ACC112 (cell line): ENCODE results near the gene IFITM2.
"Not testable (repeated sequence)": the region's sequence is repeated elsewhere in the genome, so short reads cannot be mapped to it uniquely, and the experiment has no call there.

ENCODE experiments used
- H2AFZ ChIP-seq: fragments of 200-600 bp; sonication (generic); one replicate; pipeline ENCODE4 v1.6.0; 2017; ENCODE audit warnings: antibody characterized with exemption, low read length; ENCODE audit not compliant: unreplicated experiment
- H3K27ac ChIP-seq: fragments of 200-600 bp; sonication (generic); 2 replicates; pipeline ENCODE4 v1.5.1; 2014; ENCODE audit warnings: low read depth, mild to moderate bottlenecking, antibody characterized with exemption, low read length, moderate library complexity
- H3K27me3 ChIP-seq: fragments of 200-600 bp; sonication (generic); 2 replicates; pipeline ENCODE4 v1.6.1; 2014; ENCODE audit warnings: mild to moderate bottlenecking, antibody characterized with exemption, low read length, moderate library complexity, mixed read lengths; ENCODE audit not compliant: insufficient read depth
- H3K36me3 ChIP-seq: fragments of 200-600 bp; sonication (generic); 2 replicates; pipeline ENCODE4 v1.6.1; 2016; ENCODE audit warnings: mild to moderate bottlenecking, antibody characterized with exemption, low read length, moderate library complexity, mixed read lengths; ENCODE audit not compliant: insufficient read depth
- H3K4me1 ChIP-seq: fragments of 200-600 bp; sonication (generic); one replicate; pipeline ENCODE4 v1.6.1; 2016; ENCODE audit warnings: low read length, mixed read lengths; ENCODE audit not compliant: insufficient read depth, unreplicated experiment, control insufficient read depth
- H3K4me3 ChIP-seq: fragments of 200-600 bp; sonication (generic); 2 replicates; pipeline ENCODE4 v1.5.1; 2014; ENCODE audit warnings: mild to moderate bottlenecking, low read depth, low read length
- H3K79me2 ChIP-seq: fragments of 200-600 bp; sonication (generic); one replicate; pipeline ENCODE4 v1.6.0; 2016; ENCODE audit warnings: low read length; ENCODE audit not compliant: control insufficient read depth, unreplicated experiment, insufficient read depth

Gene IFITM2

DNA sequence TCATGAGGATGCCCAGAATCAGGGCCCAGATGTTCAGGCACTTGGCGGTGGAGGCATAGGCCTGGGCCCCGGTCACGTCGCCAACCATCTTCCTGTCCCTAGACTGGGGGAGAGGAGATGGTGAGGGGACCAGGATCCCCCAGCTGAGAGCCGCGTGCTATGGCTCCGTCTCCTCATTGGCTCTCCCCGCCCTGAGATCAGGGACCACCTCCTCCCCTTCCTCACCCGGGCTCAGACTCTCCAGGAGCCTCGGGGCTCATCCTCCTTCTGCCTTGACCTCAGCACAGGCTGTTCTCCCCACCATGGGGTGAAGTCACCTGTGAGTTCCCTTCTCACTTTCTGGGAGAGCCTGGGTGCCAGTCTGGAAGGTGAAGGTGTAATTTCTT lies 12.3 kb downstream of the IFITM2 start:
- H3K36me3 ChIP-seq, result peaks cover 22% of the 10 kb centered on the region; the same call in 1 of the 2 replicates
- H2AFZ ChIP-seq, H3K27me3 ChIP-seq: not testable (repeated sequence)
- peak overlapping the region; percentile 88 for H3K27ac ChIP-seq
- H3K4me1 ChIP-seq, result peaks cover 13% of the 10 kb centered on the region
- peaks cover 43% of the 10 kb centered on the region for H3K79me2 ChIP-seq
- peak overlapping the region; percentile 88 for H3K4me3 ChIP-seq

DNA sequence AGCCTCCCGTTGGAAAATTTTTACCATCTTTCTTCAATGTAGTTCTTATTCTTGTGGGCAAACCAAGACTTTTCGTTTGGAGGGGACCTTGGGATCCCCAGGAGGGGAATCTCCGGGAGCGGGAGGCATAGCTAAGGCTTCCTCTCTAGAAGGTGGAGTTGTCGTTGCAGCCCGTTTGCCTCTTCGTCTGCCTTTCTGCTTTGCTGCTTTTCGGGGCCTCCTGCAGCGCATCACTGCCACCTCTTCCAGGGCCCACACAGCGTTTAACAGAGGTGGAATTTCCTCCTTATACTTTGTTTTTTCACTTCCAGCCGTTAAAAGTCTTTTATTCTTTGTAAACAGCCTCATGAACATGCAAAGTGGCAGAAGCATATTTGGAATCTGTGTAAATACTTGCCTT lies 16.5 kb downstream of the IFITM2 start:
- Histone ChIP-seq H3K36me3 (peaks cover 4% of the 10 kb centered on the region; the same call in 1 of the 2 replicates), H3K4me3 (peak overlapping the region; percentile 49; the same call in 1 of the 2 replicates), H3K4me1 (peaks cover 29% of the 10 kb centered on the region), H2AFZ (peak overlapping the region; percentile 25), H3K79me2 (peaks cover 13% of the 10 kb centered on the region), H3K27ac (peak overlapping the region; percentile 23; the same call in 1 of the 2 replicates), H3K27me3 (no peaks in the 10 kb centered on the region)

DNA sequence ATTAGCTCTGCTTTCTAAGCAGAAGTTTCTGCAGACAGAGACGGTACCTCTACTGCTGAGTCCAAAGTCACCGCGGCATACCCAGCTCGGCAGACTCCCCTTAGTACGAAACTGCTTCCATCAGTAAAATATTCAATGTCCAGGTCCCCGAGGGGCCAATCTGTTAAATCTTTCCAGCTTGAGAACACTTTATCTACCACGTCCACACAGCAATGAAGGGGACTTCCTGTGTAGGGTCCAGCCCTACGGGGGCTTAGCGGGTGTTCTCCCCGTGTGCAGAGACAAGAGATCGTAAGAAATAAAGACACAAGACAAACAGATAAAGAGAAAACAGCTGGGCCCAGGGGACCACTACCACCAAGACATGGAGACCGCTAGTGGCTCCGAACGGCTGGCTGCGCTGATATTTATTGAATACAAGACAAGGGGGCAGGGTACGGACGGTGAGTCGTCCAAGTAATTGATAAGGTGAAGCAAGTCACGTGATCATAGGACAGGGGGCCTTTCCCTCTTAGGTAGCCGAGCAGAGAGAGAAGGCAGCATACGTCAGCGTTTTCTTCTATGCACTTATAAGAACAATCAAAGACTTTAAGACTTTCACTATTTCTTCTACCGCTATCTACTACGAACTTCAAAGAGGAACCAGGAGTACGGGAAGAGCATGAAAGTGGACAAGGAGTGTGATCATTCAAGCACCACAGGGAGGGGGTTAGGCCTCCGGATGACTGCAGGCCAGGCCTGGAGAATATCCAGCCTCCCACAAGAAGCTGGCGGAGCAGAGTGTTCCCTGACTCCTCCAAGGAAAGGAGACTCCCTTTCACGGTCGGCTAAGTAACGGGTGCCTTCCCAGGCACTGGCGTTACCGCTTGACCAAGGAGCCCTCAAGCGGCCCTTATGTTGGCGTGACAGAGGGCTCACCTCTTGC lies 17.2 kb downstream of the IFITM2 start:
- Histone ChIP-seq H2AFZ (peak overlapping the region; percentile 25), H3K4me3 (peak overlapping the region; percentile 49; the same call in 1 of the 2 replicates), H3K4me1 (peaks cover 29% of the 10 kb centered on the region), H3K27ac (peak overlapping the region; percentile 23; the same call in 1 of the 2 replicates)
- H3K79me2 ChIP-seq, H3K36me3 ChIP-seq, H3K27me3 ChIP-seq: not testable (repeated sequence)

DNA sequence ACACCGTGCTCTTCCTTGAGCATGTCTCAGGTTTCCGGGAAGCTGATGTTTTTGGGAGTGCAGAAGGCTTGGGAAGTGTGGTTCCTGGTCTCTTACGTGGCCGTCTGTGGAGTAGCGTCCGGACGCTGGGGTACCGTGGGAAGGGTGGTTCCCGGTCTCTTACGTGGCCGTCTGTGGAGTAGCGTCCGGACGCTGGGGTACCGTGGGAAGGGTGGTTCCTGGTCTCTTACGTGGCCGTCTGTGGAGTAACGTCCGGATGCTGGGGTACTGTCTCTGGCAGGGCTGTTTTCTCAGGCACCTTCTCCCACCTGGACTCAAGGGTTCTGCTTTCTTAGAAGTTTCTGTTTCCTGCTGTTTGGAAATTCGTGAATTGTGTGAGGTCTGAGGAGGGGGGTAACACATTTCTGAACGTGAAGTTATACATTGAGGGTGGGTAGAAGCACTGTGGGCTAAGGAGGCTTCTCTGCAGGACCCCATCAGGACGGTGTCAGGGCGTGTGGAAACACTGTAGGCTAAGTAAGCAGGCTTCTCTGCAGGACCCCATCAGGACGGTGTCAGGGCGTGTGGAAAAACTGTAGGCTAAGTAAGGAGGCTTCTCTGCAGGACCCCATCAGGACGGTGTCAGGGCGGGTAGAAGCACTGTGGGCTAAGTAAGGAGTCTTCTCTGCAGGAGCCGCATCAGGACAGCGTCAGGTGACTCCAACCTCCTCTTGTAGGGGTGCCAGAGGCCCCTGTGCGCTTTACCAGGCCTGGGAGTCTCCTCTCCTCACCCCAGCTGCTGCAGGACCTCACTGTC lies 18.4 kb downstream of the IFITM2 start:
- no peak overlapping the region for H3K4me3 ChIP-seq

DNA sequence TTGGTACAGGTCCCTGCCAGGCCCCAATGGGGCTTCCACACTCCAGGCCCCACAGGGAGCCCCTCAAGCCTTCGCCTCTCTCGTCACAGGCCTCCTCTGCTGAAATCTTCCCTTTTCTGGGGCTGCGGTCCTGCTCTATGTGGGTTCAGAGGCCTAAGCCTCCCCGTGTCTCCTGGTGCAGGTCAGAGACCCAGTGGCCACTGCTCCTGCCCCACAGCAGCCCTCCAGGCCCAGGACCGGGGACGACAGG lies 18.9 kb downstream of the IFITM2 start:
- peaks cover 29% of the 10 kb centered on the region for H3K4me1 ChIP-seq
- H3K36me3 ChIP-seq, result no peaks in the 10 kb centered on the region
- H3K79me2 ChIP-seq, result no peaks in the 10 kb centered on the region
- no peak overlapping the region for H3K4me3 ChIP-seq
- peak overlapping the region; percentile 70 for H3K27ac ChIP-seq
- no peaks in the 10 kb centered on the region for H3K27me3 ChIP-seq
- H2AFZ ChIP-seq, result no peak overlapping the region

More for the DNA sequence above, 18.4 kb downstream of the IFITM2 start:
- Histone ChIP-seq H3K27me3 (no peaks in the 10 kb centered on the region), H3K4me1 (peaks cover 29% of the 10 kb centered on the region), H3K36me3 (no peaks in the 10 kb centered on the region), H3K27ac (peak overlapping the region; percentile 70), H3K79me2 (no peaks in the 10 kb centered on the region), H2AFZ (no peak overlapping the region)

DNA sequence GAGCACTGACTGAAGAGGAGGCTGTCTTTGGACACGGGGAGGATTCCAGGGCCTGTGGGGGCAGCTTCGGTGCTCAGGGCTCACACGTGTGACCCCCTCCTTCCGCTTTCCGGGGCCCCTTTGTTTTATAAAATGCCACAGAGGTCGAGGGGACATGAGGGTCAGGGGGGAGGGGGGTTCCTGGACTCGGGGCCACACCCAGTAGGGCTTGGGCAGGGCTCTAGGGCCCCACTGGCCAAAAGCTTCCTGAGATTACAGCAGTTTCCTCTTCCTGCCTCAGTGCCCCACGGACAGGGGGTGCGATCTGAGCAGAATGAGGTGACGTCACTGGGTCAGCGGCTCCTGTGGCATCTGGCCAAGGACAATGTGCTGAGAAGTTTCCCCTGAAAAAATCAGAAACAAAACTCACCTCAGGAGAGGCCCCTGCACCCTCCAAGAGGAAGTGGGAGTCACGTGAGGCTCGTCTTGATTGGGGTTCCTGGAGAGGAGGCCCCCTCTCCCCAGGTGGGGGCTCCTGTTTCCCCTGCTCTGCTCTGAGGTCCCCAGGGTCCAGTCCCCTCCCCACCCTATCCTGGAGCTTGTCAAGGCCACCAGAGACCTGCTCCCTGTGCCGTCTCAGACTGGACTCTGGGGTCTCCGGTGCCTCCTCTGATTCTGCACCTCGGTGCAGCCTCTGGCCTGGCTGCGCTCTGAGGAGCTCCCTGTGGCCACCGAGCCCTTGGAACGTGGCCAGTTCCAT lies 19.4 kb downstream of the IFITM2 start:
- Histone ChIP-seq H2AFZ (peak overlapping the region; percentile 30), H3K36me3 (no peaks in the 10 kb centered on the region), H3K79me2 (no peaks in the 10 kb centered on the region), H3K27me3 (no peaks in the 10 kb centered on the region), H3K27ac (peak overlapping the region; percentile 70), H3K4me3 (peak overlapping the region; percentile 32), H3K4me1 (peaks cover 29% of the 10 kb centered on the region)

DNA sequence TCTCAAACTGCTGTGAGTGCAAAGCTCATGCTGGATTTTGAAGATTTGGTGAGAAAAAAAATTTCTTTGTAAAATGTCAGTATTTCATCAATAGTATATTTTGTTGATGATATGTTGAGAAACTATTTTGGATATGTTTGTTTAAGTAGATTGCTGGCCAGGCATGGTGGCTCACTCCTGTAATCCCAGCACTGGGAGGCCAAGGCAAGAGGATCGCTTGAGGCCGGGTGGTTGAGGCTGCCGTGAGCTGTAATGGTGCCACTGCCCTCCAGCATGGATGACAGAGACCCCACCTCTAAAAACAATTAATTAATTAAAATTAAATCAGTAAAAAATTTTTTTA lies 19.9 kb downstream of the IFITM2 start:
- Histone ChIP-seq H3K27ac (peak overlapping the region; percentile 70), H3K4me1 (peaks cover 29% of the 10 kb centered on the region), H3K36me3 (no peaks in the 10 kb centered on the region), H3K79me2 (no peaks in the 10 kb centered on the region), H3K4me3 (peak overlapping the region; percentile 32; the same call in 1 of the 2 replicates), H2AFZ (peak overlapping the region; percentile 30), H3K27me3 (no peaks in the 10 kb centered on the region)

DNA sequence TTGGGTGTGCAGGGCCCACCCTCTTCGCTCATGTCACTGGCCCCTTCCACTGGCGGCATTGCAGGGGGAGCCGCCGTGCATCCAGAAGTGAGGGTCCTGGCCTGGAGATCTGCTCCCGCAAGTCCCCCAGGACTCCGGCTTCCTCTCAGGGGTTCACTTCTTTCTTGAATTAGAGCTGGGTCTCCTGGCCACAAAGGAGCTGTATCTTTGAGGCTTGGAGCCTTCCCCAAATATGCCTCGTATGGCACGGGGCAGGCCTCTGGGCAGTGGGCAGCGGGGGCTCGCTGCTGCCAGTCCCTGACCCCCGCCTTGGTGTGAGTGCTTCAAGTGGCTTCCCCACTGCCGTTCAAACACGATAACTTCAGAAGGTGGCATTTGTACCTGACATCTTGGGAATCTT lies 20.4 kb downstream of the IFITM2 start:
- Histone ChIP-seq H3K4me1 (peaks cover 29% of the 10 kb centered on the region), H2AFZ (no peak overlapping the region), H3K4me3 (no peak overlapping the region), H3K79me2 (no peaks in the 10 kb centered on the region), H3K36me3 (no peaks in the 10 kb centered on the region), H3K27ac (no peak overlapping the region), H3K27me3 (no peaks in the 10 kb centered on the region)

DNA sequence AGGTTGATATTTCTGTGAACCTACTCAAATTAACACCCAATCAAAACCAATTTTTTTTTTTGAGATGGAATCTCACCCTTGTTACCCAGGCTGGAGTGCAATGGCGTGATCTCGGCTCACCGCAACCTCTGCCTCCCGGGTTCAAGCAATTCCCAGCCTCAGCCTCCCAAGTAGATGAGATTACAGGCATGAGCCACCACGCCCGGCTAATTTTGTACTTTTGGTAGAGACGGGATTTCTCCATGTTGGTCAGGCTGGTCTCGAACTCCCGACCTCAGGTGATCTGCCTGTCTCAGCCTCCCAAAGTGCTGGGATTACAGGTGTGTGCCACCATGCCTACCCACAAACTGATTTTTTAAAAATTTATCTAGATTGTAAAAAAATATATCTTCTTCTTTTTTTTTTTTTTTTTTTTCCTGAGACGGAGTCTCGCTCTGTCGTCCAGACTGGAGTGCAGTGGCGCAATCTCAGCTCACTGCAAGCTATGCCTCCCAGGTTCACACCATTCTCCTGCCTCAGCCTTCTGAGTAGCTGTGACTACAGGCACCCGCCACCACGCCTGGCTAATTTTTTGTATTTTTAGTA lies 21.0 kb downstream of the IFITM2 start:
- not testable (repeated sequence) for H3K4me3 ChIP-seq, H3K27ac ChIP-seq, H3K27me3 ChIP-seq, H3K79me2 ChIP-seq, H3K36me3 ChIP-seq, H2AFZ ChIP-seq
- peaks cover 29% of the 10 kb centered on the region for H3K4me1 ChIP-seq

DNA sequence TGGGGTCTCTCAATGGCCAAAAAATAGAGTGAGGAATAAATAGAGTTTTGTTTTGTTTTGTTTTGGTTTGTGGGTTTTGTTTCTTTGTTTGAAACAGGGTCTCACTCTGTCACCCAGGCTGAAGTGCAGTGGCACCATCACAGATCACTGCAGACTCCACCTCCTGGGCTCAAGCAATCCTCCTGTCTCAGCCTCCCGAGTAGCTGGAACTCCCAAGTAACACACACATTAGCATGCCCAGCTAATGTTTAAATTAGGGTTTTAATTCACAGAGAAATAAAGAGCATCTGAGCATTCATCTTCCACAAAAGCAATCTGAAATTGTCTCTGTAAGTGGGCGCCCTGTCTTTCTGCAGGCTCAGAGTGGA lies 22.3 kb downstream of the IFITM2 start:
- no peak overlapping the region for H2AFZ ChIP-seq
- H3K27me3 ChIP-seq, result no peaks in the 10 kb centered on the region
- H3K27ac ChIP-seq, result no peak overlapping the region
- H3K4me1 ChIP-seq, result peaks cover 21% of the 10 kb centered on the region
- no peaks in the 10 kb centered on the region for H3K79me2 ChIP-seq
- no peaks in the 10 kb centered on the region for H3K36me3 ChIP-seq
- no peak overlapping the region for H3K4me3 ChIP-seq
